H9 (cell line): ENCODE data around the gene LAMA5. TPM values are rescaled to one million over a fixed set of nuclear protein-coding genes. Genes with fewer than 3 reads are reported as not detected.
A peak's percentile ranks its signal among the peaks of the same experiment; 100 is the strongest.

Experiments used
- DNase-seq: peaks from one replicate; pipeline ENCODE4 v3.0.0-alpha.2; 2017
- H2AFZ ChIP-seq: one replicate; pipeline ENCODE4 v1.6.1; 2013; ENCODE audit warnings: mild to moderate bottlenecking, low read length, control low read depth, moderate library complexity
- H2AK5ac ChIP-seq: 2 replicates; pipeline ENCODE4 v1.6.1; 2013; ENCODE audit warnings: low read length, control low read depth, mixed read lengths; ENCODE audit not compliant: insufficient read length
- H2BK120ac ChIP-seq: one replicate; pipeline ENCODE4 v1.6.1; 2013; ENCODE audit warnings: low read depth, mild to moderate bottlenecking, low read length, control low read depth, inconsistent platforms; ENCODE audit not compliant: poor library complexity, severe bottlenecking
- H2BK12ac ChIP-seq: 2 replicates; pipeline ENCODE4 v1.6.1; 2013; ENCODE audit warnings: low read length, control low read depth, mixed read lengths, low read depth; ENCODE audit not compliant: insufficient read length
- H2BK15ac ChIP-seq: 2 replicates; pipeline ENCODE4 v1.6.1; 2013; ENCODE audit warnings: low read depth, low read length, control low read depth
- H2BK20ac ChIP-seq: one replicate; pipeline ENCODE4 v1.6.1; 2013; ENCODE audit warnings: low read depth, mild to moderate bottlenecking, low read length, control low read depth, inconsistent platforms; ENCODE audit not compliant: poor library complexity, severe bottlenecking
- H2BK5ac ChIP-seq: 2 replicates; pipeline ENCODE4 v1.6.1; 2013; ENCODE audit warnings: low read length, control low read depth, mixed read lengths; ENCODE audit not compliant: insufficient read length
- H3K14ac ChIP-seq: 2 replicates; pipeline ENCODE4 v1.6.1; 2013; ENCODE audit warnings: low read length, control low read depth; ENCODE audit not compliant: insufficient read depth
- H3K18ac ChIP-seq: 2 replicates; pipeline ENCODE4 v1.6.1; 2013; ENCODE audit warnings: low read depth, mild to moderate bottlenecking, mixed read lengths, low read length, control low read depth; ENCODE audit not compliant: insufficient read length
- H3K23ac ChIP-seq: 2 replicates; pipeline ENCODE4 v1.6.1; 2013; ENCODE audit warnings: low read length, control low read depth, mixed read lengths, low read depth; ENCODE audit not compliant: insufficient read length
- H3K23me2 ChIP-seq: 2 replicates; pipeline ENCODE4 v1.6.1; 2013; ENCODE audit warnings: low read depth, mild to moderate bottlenecking, mixed read lengths, low read length, control low read depth; ENCODE audit not compliant: insufficient read length, poor library complexity, severe bottlenecking
- H3K27ac ChIP-seq: 2 replicates; pipeline ENCODE4 v1.5.1; 2013; ENCODE audit warnings: low read length, control low read depth, mixed read lengths, low read depth; ENCODE audit not compliant: insufficient read length
- H3K27me3 ChIP-seq: 2 replicates; pipeline ENCODE4 v1.6.1; 2013; ENCODE audit warnings: low read length, control low read depth, inconsistent platforms; ENCODE audit not compliant: insufficient read depth
- H3K4ac ChIP-seq: 2 replicates; pipeline ENCODE4 v1.6.1; 2013; ENCODE audit warnings: low read depth, mild to moderate bottlenecking, control low read depth, inconsistent platforms, low read length, moderate library complexity
- H3K4me1 ChIP-seq: 2 replicates; pipeline ENCODE4 v1.6.1; 2013; ENCODE audit warnings: low read length, control low read depth, inconsistent platforms; ENCODE audit not compliant: insufficient read depth
- H3K4me2 ChIP-seq: 2 replicates; pipeline ENCODE4 v1.6.1; 2013; ENCODE audit warnings: low read length, control low read depth, mixed read lengths; ENCODE audit not compliant: insufficient read length, insufficient read depth
- H3K56ac ChIP-seq: 2 replicates; pipeline ENCODE4 v1.6.1; 2013; ENCODE audit warnings: low read depth, mild to moderate bottlenecking, mixed read lengths, low read length, control low read depth; ENCODE audit not compliant: insufficient read length
- H3K79me1 ChIP-seq: 2 replicates; pipeline ENCODE4 v1.6.1; 2013; ENCODE audit warnings: low read depth, mild to moderate bottlenecking, moderate library complexity, low read length, control low read depth, inconsistent platforms; ENCODE audit not compliant: insufficient read depth, poor library complexity, severe bottlenecking
- H3K79me2 ChIP-seq: 2 replicates; pipeline ENCODE4 v1.6.1; 2013; ENCODE audit warnings: low read length, control low read depth, inconsistent platforms; ENCODE audit not compliant: insufficient read depth
- H3K9ac ChIP-seq: 2 replicates; pipeline ENCODE4 v1.6.1; 2013; ENCODE audit warnings: low read length, control low read depth, mixed read lengths; ENCODE audit not compliant: insufficient read length; ENCODE audit errors: extremely low read depth
- H3K9me3 ChIP-seq: one replicate; pipeline ENCODE4 v1.6.1; 2013; ENCODE audit warnings: low read depth, low read length, inconsistent platforms; ENCODE audit not compliant: control insufficient read depth
- H3T11ph ChIP-seq: one replicate; pipeline ENCODE4 v1.6.1; 2013; ENCODE audit warnings: mild to moderate bottlenecking, low read length, control low read depth, inconsistent platforms
- H4K20me1 ChIP-seq: one replicate; pipeline ENCODE4 v1.6.1; 2013; ENCODE audit not compliant: control insufficient read depth, insufficient read length, insufficient read depth
- H4K5ac ChIP-seq: 2 replicates; pipeline ENCODE4 v1.6.1; 2013; ENCODE audit warnings: low read depth, mild to moderate bottlenecking, mixed read lengths, low read length, control low read depth; ENCODE audit not compliant: insufficient read length
- H4K8ac ChIP-seq: replicated peaks from 2 replicates; pipeline ENCODE4 v1.6.1; 2013; ENCODE audit warnings: low read length, control low read depth, mixed read lengths, low read depth; ENCODE audit not compliant: insufficient read length
- H4K91ac ChIP-seq: 2 replicates; pipeline ENCODE4 v1.6.1; 2013; ENCODE audit warnings: low read depth, mild to moderate bottlenecking, moderate library complexity, mixed read lengths, low read length, control low read depth; ENCODE audit not compliant: insufficient read length
- H3K27ac Mint-ChIP-seq, 3 experiments: 2 replicates in 2 of 3; 3 replicates in 1 of 3; pipeline ENCODE4 v1.8.0; 2020 to 2021; ENCODE audit warnings: mixed read lengths in 3 of 3, mild to moderate bottlenecking in 1 of 3, moderate library complexity in 1 of 3
- H3K27me3 Mint-ChIP-seq: 2 replicates; pipeline ENCODE4 v1.8.0; 2021; ENCODE audit warnings: low read depth, mild to moderate bottlenecking, moderate library complexity, mixed read lengths
- H3K36me3 Mint-ChIP-seq, 3 experiments: 2 replicates in 2 of 3; 3 replicates in 1 of 3; pipeline ENCODE4 v1.8.0; 2020 to 2021; ENCODE audit warnings: low read depth in 3 of 3, mixed read lengths in 3 of 3; ENCODE audit not compliant: insufficient read depth in 1 of 3
- H3K4me1 Mint-ChIP-seq, 2 experiments: 2 replicates each; pipeline ENCODE4 v1.8.0; 2020; ENCODE audit warnings: mixed read lengths in 2 of 2
- H3K4me3 Mint-ChIP-seq, 2 experiments: 2 replicates in 1 of 2; 3 replicates in 1 of 2; pipeline ENCODE4 v1.8.0; 2020 to 2021; ENCODE audit warnings: mild to moderate bottlenecking in 2 of 2, mixed read lengths in 2 of 2, moderate library complexity in 1 of 2
- H3K9me3 Mint-ChIP-seq, 2 experiments: 2 replicates in 1 of 2; 3 replicates in 1 of 2; pipeline ENCODE4 v1.8.0; 2020; ENCODE audit warnings: mild to moderate bottlenecking in 2 of 2, mixed read lengths in 2 of 2, moderate library complexity in 1 of 2
- CTCF ChIP-seq: fragments of 200-600 bp; sonication (generic); conservative IDR thresholded peaks from 3 replicates; pipeline ENCODE4 v1.8.0; 2021; ENCODE audit warnings: antibody characterized with exemption, mild to moderate bottlenecking
- WGBS: extraction: QIAGEN DNeasy Blood & Tissue Kit; methylation state at CpG from one replicate; pipeline ENCODE4 v1.1.7; 2013; ENCODE audit warnings: missing lambda C conversion rate, low lambda C conversion rate, mixed read lengths; ENCODE audit not compliant: insufficient read length; ENCODE audit errors: extremely low coverage; 5-methylcytosine and 5-hydroxymethylcytosine counted together
- total RNA-seq: library from RNA; stranded (reverse); gene quantifications from 2 replicates; pipeline ENCODE4 v1.2.1, GENCODE V29; 2021

LAMA5 gene
- total RNA-seq, 1 experiment from 2014 or later: 200 TPM

GRCh38 chr20:62273416-62273815 is 93.7 kb downstream of the LAMA5 start:
- no peak for TF ChIP-seq CTCF
- Histone ChIP-seq H3K18ac (no peak overlapping the region), H4K20me1 (peaks cover 5% of the 10 kb centered on the region), H2AK5ac (no peak overlapping the region), H3K79me1 (no peaks in the 10 kb centered on the region), H3K9ac (no peak overlapping the region), H2BK12ac (no peak overlapping the region), H3K23ac (no peak overlapping the region), H3K4me2 (no peak overlapping the region), H2BK5ac (no peak overlapping the region), H3K27ac (no peak overlapping the region), H2BK15ac (no peak overlapping the region), H3K14ac (no peak overlapping the region), H3T11ph (no peak overlapping the region), H3K27me3 (no peaks in the 10 kb centered on the region), H2BK20ac (no peak overlapping the region), H2BK120ac (no peak overlapping the region), H3K4me1 (no peaks in the 10 kb centered on the region), H4K91ac (no peak overlapping the region), H3K23me2 (no peaks in the 10 kb centered on the region), H4K5ac (no peak overlapping the region), H3K56ac (no peak overlapping the region), H3K9me3 (no peaks in the 10 kb centered on the region), H3K79me2 (no peaks in the 10 kb centered on the region), H4K8ac (no peak overlapping the region), H2AFZ (no peak overlapping the region), H3K4ac (no peak overlapping the region)
- peak overlapping the region in 1 of 3 experiments; percentile 85; a peak in 2 of 7 replicates for H3K27ac Mint-ChIP-seq
- no peaks in the 10 kb centered on the region; the same call in 1 of the 2 replicates for H3K27me3 Mint-ChIP-seq
- H3K4me1 Mint-ChIP-seq: no peaks in the 10 kb centered on the region
- no peak for DNase-seq
- no peaks in the 10 kb centered on the region for H3K9me3 Mint-ChIP-seq
- peaks cover 11 to 53% (median 48%) of the 10 kb centered on the region in 3 experiments; a peak in 6 of 7 replicates for H3K36me3 Mint-ChIP-seq
- H3K4me3 Mint-ChIP-seq: no peak overlapping the region
- WGBS: no CpG with 5 or more reads among the region's 18 CpGs
